Measurements from ENCODE around the gene ZBTB25.

Gene ZBTB25

GRCh38 chr14:64491637-64492036 lies 12.0 kb downstream of the ZBTB25 start:
- TF ChIP-seq REST (IDR thresholded peaks at IDR 0.05; ENCODE audit: low read depth) (no peak), FOXM1 (IDR thresholded peaks at IDR 0.05; ENCODE audit: borderline replicate concordance, low read depth) (no peak), NFIC (IDR thresholded peaks at IDR 0.05) (no peak), TCF12 (IDR thresholded peaks at IDR 0.05; ENCODE audit: low read depth) (no peak), CREB1 (IDR thresholded peaks at IDR 0.05; ENCODE audit: low read depth) (no peak), TEAD4 (IDR thresholded peaks at IDR 0.05) (no peak), EGR1 (IDR thresholded peaks at IDR 0.05) (no peak), RAD21 (IDR thresholded peaks at IDR 0.05; ENCODE audit: low read depth) (no peak)

DNA sequence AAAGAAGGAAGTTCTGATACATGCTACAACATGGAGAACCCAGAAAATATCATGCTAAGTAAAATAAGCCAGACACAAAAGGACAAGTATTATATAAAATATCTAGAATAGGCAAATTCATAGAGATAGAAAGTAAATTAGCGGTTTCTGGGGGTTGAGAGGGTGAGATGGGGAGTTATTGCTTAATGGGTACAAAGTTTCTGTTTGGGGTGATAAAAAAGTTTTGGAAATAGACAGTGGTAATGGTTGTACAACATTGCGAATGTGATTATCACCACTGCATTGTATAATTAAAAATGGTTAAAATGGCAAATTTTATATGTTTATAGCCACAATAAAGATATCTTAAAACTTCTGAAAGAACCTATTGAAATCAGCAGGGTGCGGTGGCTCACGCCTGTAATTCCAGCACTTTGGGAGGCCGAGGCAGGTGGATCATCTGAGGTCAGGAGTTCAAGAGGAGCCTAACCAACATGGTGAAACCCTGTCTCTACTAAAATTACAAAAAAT lies 15.0 kb downstream of the ZBTB25 start:
- TF ChIP-seq FOXM1 (IDR thresholded peaks at IDR 0.05; ENCODE audit: borderline replicate concordance, low read depth) (no peak), TCF12 (IDR thresholded peaks at IDR 0.05; ENCODE audit: low read depth) (no peak), EGR1 (IDR thresholded peaks at IDR 0.05) (no peak), USF1 (IDR thresholded peaks at IDR 0.05) (no peak), RAD21 (IDR thresholded peaks at IDR 0.05; ENCODE audit: low read depth) (no peak), NFIC (IDR thresholded peaks at IDR 0.05) (no peak), CEBPB (IDR thresholded peaks at IDR 0.05) (no peak), TEAD4 (IDR thresholded peaks at IDR 0.05) (no peak), REST (IDR thresholded peaks at IDR 0.05; ENCODE audit: low read depth) (no peak), YY1 (IDR thresholded peaks at IDR 0.05; ENCODE audit: low read depth) (no peak), EP300 (IDR thresholded peaks at IDR 0.05; ENCODE audit: borderline replicate concordance) (no peak), TAF1 (IDR thresholded peaks at IDR 0.05; ENCODE audit: low read depth) (no peak), CREB1 (IDR thresholded peaks at IDR 0.05; ENCODE audit: low read depth) (no peak), ZBTB7A (IDR thresholded peaks at IDR 0.05; ENCODE audit: low read depth) (no peak)
- TF ChIP-seq, protein P1, sequence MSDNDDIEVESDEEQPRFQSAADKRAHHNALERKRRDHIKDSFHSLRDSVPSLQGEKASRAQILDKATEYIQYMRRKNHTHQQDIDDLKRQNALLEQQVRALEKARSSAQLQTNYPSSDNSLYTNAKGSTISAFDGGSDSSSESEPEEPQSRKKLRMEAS (IDR thresholded peaks at IDR 0.05), result no peak

DNA sequence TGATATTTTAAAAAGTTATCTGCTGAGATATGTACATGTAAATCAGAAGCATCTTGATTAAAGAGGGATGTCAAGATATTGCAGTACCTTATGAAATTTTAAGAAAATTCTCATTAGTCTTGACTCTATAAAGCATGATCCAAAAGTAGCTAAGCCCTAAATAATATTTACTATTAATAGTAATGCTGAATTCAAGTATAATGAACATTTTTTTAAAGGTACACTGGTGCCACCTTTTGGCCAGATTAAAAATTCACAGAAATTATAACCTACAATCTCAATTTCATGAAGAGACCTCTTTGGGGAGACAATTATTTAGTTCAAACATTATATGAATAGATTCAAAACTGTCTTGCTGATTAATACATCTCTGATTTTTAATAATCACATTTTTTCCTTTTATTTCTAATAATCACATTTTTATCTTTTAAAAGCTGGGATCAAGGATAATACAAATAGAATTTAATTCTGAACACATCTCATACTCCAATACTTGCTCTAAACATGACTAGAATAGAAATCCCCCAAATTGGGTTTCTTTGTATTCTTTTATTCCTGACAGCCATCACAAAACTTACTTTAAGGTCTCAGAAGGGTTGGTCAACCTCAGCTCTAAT lies 24.9 kb downstream of the ZBTB25 start:
- TF ChIP-seq RAD21 (IDR thresholded peaks at IDR 0.05; ENCODE audit: low read depth), result peak; percentile 42; the same call in 1 of the 2 replicates
- no peak for TF ChIP-seq ZBTB7A (IDR thresholded peaks at IDR 0.05; ENCODE audit: low read depth)

DNA sequence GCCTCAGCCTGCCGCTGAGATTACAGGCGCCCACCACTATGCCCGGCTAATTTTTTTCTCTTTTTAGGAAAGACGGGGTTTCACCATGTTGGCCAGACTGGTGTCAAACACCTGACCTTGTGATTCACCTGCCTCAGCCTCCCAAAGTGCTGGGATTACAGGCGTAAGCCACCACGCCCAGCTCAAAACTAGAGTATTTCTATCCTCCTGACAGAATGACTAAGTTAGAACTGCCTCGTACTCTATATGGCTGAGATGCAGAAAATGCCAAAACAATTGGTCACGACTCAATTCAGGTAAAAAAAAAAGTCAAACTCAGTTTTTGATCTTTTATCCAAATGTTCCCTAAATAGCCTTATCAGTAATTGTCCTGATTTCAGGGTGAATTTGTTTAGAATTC lies 27.2 kb downstream of the ZBTB25 start:
- no peak for TF ChIP-seq CREB1 (IDR thresholded peaks at IDR 0.05; ENCODE audit: low read depth)
- TF ChIP-seq RAD21 (IDR thresholded peaks at IDR 0.05; ENCODE audit: low read depth), result no peak
- TF ChIP-seq NFIC (IDR thresholded peaks at IDR 0.05), result no peak
- TF ChIP-seq ZBTB7A (IDR thresholded peaks at IDR 0.05; ENCODE audit: low read depth), result no peak

DNA sequence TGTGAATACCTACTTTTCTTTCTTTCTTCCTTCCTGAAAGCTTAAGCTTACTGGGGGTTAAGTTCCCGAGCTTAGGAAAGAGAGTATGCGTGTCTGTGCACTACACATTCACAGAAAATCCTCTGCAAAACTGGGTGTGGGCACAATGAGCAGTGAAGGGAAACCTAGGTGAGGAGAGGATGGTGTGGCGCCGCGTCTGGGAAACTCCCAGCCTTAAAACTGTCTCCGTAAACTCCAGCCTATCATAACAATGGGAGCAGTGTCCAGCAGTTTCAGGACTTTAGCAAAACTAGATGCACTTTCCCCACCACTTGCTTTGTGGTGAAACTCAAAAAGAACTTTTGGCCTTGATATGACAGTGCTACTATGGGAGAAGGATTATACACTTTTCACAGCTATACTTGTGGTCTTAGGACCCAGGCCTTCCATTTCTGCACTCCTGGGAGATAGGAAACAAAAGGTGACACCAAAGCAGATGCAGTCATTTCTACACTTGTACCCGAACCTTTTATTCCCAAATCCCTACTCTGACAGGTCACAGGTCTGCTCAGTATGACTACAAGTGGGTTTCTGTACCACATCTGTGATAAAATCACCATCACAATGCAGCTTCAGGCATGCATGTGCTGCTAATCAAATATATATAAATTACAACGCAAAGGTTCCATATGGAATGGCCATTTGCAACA lies 27.9 kb downstream of the ZBTB25 start:
- no peak for TF ChIP-seq CREB1 (IDR thresholded peaks at IDR 0.05; ENCODE audit: low read depth)
- TF ChIP-seq TEAD4 (IDR thresholded peaks at IDR 0.05), result no peak
- TF ChIP-seq TAF1 (IDR thresholded peaks at IDR 0.05; ENCODE audit: low read depth), result no peak
- no peak for TF ChIP-seq TCF12 (IDR thresholded peaks at IDR 0.05; ENCODE audit: low read depth)
- TF ChIP-seq ZBTB7A (IDR thresholded peaks at IDR 0.05; ENCODE audit: low read depth), result no peak
- no peak for TF ChIP-seq REST (IDR thresholded peaks at IDR 0.05; ENCODE audit: low read depth)
- no peak for TF ChIP-seq FOXM1 (IDR thresholded peaks at IDR 0.05; ENCODE audit: borderline replicate concordance, low read depth)
- no peak for TF ChIP-seq YY1 (IDR thresholded peaks at IDR 0.05; ENCODE audit: low read depth)
- TF ChIP-seq EP300 (IDR thresholded peaks at IDR 0.05; ENCODE audit: borderline replicate concordance), result no peak
- no peak for TF ChIP-seq EGR1 (IDR thresholded peaks at IDR 0.05)
- TF ChIP-seq, protein P1 (IDR thresholded peaks at IDR 0.05), result no peak
- TF ChIP-seq RAD21 (IDR thresholded peaks at IDR 0.05; ENCODE audit: low read depth), result no peak
- no peak for TF ChIP-seq USF1 (IDR thresholded peaks at IDR 0.05)
- TF ChIP-seq CEBPB (IDR thresholded peaks at IDR 0.05), result no peak
- TF ChIP-seq NFIC (IDR thresholded peaks at IDR 0.05), result no peak

Measured in Ishikawa (cell line).